ENCODE measurements around the gene SMARCD3.

The SMARCD3 gene

DNA sequence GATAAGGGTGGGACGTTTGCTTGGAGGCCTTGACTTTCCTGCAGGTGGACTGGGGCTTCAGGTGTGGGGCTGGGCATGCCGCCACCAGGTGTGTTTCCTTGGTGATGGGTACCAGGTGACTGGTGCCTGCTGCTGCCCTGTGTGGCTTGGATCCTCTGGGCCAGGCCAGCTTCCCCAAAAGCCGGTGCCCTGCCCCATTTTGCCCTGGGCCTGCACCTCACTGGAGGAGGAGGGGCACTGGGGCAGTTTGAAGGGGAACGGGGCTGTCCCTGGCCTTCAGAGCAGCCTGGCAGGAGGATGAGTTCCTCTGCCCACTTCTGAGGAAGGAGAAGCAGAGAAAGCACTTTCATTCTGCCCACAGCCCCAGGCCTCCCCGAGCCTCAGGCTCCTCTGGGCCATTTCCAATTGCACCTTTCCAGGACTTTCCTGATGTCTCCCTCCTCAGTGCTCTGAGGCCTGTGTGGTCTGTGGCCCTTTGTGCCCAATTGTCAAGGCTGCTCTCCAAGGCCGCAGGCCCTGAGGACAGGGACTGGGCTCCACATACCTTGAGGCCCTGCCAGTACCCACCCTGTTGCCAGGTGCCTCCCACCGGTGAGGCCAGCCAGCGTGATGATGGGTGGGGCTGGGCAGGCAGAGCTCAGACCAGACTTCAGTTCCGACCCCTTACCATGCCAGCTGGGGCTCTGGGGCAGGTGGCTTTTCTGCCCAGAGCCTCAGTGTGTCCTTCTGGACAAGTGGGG, 25.3 kb upstream of the SMARCD3 start:
- peaks cover 11% of the 10 kb centered on the region for H3K4me1 ChIP-seq (ENCODE audit: insufficient read depth, low read length, severe bottlenecking)
- no peaks in the 10 kb centered on the region for H3K79me2 ChIP-seq (ENCODE audit: insufficient read depth, low read length)
- H3K36me3 ChIP-seq (ENCODE audit: insufficient read depth, low read length), result no peaks in the 10 kb centered on the region
- no peak overlapping the region for H2AFZ ChIP-seq (ENCODE audit: low read length)
- H3K4me2 ChIP-seq (ENCODE audit: low read length), result no peak overlapping the region
- H3K9me2 ChIP-seq (ENCODE audit: low read depth, low read length), result no peaks in the 10 kb centered on the region
- H3K9me3 ChIP-seq (ENCODE audit: low read length), result no peaks in the 10 kb centered on the region
- H3K9ac ChIP-seq (ENCODE audit: low read length), result no peak overlapping the region
- peaks cover 17% of the 10 kb centered on the region for H3K27me3 ChIP-seq (ENCODE audit: insufficient read depth, low read length)
- TF ChIP-seq EZH2 (IDR thresholded peaks at IDR 0.05; ENCODE audit: borderline replicate concordance, low read length), result no peak
- TF ChIP-seq, protein P1, sequence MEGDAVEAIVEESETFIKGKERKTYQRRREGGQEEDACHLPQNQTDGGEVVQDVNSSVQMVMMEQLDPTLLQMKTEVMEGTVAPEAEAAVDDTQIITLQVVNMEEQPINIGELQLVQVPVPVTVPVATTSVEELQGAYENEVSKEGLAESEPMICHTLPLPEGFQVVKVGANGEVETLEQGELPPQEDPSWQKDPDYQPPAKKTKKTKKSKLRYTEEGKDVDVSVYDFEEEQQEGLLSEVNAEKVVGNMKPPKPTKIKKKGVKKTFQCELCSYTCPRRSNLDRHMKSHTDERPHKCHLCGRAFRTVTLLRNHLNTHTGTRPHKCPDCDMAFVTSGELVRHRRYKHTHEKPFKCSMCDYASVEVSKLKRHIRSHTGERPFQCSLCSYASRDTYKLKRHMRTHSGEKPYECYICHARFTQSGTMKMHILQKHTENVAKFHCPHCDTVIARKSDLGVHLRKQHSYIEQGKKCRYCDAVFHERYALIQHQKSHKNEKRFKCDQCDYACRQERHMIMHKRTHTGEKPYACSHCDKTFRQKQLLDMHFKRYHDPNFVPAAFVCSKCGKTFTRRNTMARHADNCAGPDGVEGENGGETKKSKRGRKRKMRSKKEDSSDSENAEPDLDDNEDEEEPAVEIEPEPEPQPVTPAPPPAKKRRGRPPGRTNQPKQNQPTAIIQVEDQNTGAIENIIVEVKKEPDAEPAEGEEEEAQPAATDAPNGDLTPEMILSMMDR (IDR thresholded peaks at IDR 0.05; ENCODE audit: low read length), result no peak
- H3K4me3 ChIP-seq (ENCODE audit: low read depth, low read length, poor library complexity, severe bottlenecking), result no peak overlapping the region
- H3K27ac ChIP-seq (ENCODE audit: low read depth, low read length, poor library complexity, severe bottlenecking), result no peak overlapping the region
- no peaks in the 10 kb centered on the region for H3F3A ChIP-seq (ENCODE audit: insufficient read depth, low read length)
- H4K20me1 ChIP-seq (ENCODE audit: insufficient read depth, low read length), result no peaks in the 10 kb centered on the region

DNA sequence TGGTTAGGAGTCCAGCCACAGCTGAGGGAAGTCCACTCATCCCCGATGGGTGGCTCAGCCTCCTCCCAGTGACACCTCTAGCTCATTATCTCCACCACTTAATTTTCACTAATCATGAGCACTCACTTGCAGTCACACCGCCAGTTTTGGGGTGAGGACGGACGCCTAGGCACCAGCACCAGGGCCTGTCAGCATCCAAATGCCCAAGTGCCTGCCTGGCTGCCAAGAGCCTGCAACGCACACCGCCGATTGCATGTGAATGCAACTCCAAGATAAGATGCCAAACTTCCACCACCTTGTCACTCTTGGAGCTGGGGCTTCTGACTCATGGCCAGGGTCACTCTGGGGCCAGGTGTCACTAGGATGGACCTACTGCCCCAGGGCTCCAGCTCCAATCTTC, 24.4 kb upstream of the SMARCD3 start:
- Histone ChIP-seq H3K4me3 (ENCODE audit: low read depth, low read length, poor library complexity, severe bottlenecking) (no peak overlapping the region), H3F3A (ENCODE audit: insufficient read depth, low read length) (no peaks in the 10 kb centered on the region), H3K9me2 (ENCODE audit: low read depth, low read length) (no peaks in the 10 kb centered on the region), H4K20me1 (ENCODE audit: insufficient read depth, low read length) (no peaks in the 10 kb centered on the region), H2AFZ (ENCODE audit: low read length) (no peak overlapping the region), H3K9me3 (ENCODE audit: low read length) (no peaks in the 10 kb centered on the region), H3K79me2 (ENCODE audit: insufficient read depth, low read length) (no peaks in the 10 kb centered on the region), H3K9ac (ENCODE audit: low read length) (no peak overlapping the region), H3K36me3 (ENCODE audit: insufficient read depth, low read length) (no peaks in the 10 kb centered on the region), H3K27me3 (ENCODE audit: insufficient read depth, low read length) (peaks cover 14% of the 10 kb centered on the region), H3K27ac (ENCODE audit: low read depth, low read length, poor library complexity, severe bottlenecking) (no peak overlapping the region), H3K4me1 (ENCODE audit: insufficient read depth, low read length, severe bottlenecking) (peaks cover 11% of the 10 kb centered on the region), H3K4me2 (ENCODE audit: low read length) (no peak overlapping the region)
- TF ChIP-seq, protein P1 (IDR thresholded peaks at IDR 0.05; ENCODE audit: low read length), result no peak
- TF ChIP-seq EZH2 (IDR thresholded peaks at IDR 0.05; ENCODE audit: borderline replicate concordance, low read length), result no peak

DNA sequence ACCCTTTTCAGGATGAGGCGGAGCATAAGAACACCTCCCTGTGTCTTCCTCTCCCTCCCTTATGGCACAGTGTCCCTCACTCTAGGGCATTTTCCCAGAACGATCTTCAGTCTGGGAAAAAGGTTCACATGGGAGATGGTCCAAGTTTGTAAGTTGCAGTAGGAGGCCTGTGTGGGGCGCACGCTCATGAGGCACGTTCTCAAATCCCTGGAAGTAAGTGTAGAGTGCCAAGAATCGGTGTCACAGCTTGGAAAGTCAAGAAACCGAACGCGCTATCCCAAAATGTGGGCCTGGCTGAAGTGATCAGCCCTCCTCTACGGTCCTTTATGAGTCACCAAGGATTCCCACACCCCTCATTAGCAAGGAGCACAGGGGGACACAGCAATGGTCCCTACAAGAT, 23.9 kb upstream of the SMARCD3 start:
- peaks cover 14% of the 10 kb centered on the region for H3K27me3 ChIP-seq (ENCODE audit: insufficient read depth, low read length)
- no peak overlapping the region for H2AFZ ChIP-seq (ENCODE audit: low read length)
- H3K9me3 ChIP-seq (ENCODE audit: low read length), result no peaks in the 10 kb centered on the region
- no peak overlapping the region for H3K27ac ChIP-seq (ENCODE audit: low read depth, low read length, poor library complexity, severe bottlenecking)
- H3K79me2 ChIP-seq (ENCODE audit: insufficient read depth, low read length), result no peaks in the 10 kb centered on the region
- no peaks in the 10 kb centered on the region for H3K9me2 ChIP-seq (ENCODE audit: low read depth, low read length)
- no peak for TF ChIP-seq EZH2 (IDR thresholded peaks at IDR 0.05; ENCODE audit: borderline replicate concordance, low read length)
- TF ChIP-seq, protein P1 (IDR thresholded peaks at IDR 0.05; ENCODE audit: low read length), result no peak
- H3K4me2 ChIP-seq (ENCODE audit: low read length), result no peak overlapping the region
- H3K36me3 ChIP-seq (ENCODE audit: insufficient read depth, low read length), result no peaks in the 10 kb centered on the region
- H3K9ac ChIP-seq (ENCODE audit: low read length), result no peak overlapping the region
- no peaks in the 10 kb centered on the region for H3F3A ChIP-seq (ENCODE audit: insufficient read depth, low read length)
- peaks cover 8% of the 10 kb centered on the region for H3K4me1 ChIP-seq (ENCODE audit: insufficient read depth, low read length, severe bottlenecking)
- H4K20me1 ChIP-seq (ENCODE audit: insufficient read depth, low read length), result no peaks in the 10 kb centered on the region
- no peak overlapping the region for H3K4me3 ChIP-seq (ENCODE audit: low read depth, low read length, poor library complexity, severe bottlenecking)
